COR-L47 (cell line): ENCODE measurements around the gene NADSYN1.

Experiments used
- DNase-seq: peaks from one replicate; lab custom pipeline; 2025; lab: John Stamatoyannopoulos, UW

Gene NADSYN1

GRCh38 chr11:71474141-71474770, 21.3 kb downstream of the NADSYN1 start:
- DNase-seq: peak; percentile 53

DNA sequence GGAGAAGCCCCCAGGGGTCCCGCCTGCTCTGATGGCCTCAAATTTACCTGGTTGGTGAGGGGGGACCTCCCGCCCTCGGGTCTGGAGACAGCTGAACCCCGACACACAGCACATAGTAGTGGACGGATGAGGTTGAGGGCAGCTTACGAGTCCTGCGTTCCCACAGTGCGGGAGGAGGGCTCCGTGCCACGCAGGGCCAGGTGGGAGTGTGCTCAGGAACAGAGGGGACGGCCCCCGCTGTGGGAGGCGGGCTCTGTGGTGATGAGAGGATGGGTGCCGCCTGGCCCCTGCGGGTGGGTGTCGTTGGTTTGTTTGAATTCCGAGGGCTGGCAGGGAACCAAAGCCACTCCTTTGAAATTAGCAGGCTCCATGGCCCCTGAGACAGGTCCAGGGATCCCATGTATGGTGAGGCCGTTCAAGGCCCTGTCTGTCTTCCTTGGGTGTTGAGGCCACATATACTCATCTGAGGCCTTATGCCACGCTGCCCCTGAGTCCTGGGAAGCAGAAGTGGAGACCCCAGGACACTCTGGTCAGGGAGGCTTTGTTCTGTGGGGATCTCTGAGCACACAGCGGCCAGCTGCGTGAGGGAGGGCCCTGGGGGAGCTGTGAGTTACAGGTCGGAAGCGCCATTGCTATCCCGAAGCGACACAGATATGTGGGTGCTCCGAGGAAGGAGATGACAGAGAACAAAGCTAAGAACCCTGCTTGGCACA, 21.9 kb downstream of the NADSYN1 start:
- DNase-seq: peak; percentile 95

- DNase-seq: no peak
These were observed 23.0 kb downstream of the NADSYN1 start for GRCh38 chr11:71476031-71476430.

DNA sequence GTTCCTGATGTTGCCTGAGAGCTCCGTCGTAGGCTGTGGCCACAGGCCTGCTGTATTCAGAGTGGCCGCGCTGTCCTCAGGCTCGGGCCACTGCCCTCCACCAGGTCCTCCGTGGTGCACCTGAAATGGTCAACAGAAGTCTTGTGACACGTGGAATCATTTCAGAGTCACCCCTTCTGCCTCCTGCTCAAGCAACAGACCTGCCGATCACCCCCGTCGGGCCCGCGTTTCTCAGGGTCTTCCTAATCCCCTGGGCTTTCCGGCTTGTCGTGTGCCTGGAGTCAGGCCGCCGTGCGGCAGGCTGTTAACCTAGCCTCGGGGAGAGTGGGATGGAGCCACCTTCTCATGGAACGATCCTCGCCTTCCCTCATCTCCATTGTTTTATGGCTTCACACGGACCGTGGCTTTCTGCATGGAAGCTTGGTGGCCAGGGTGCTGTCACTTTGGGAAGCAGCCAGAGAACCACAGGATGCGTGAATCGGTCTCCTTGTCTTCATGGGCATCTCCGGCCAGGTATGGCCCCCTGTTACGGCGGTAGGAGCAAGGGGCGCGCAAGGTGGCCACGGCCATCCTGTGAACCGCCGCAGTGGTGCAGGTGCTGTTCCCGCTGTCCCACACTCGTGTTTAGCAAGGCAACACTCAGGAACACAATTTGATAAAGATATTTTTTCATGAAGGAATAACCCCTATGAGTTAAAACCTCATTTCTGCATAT, 24.1 kb downstream of the NADSYN1 start:
- DNase-seq: no peak

- DNase-seq: no peak
These were observed 24.9 kb downstream of the NADSYN1 start for GRCh38 chr11:71477641-71478527.

DNA sequence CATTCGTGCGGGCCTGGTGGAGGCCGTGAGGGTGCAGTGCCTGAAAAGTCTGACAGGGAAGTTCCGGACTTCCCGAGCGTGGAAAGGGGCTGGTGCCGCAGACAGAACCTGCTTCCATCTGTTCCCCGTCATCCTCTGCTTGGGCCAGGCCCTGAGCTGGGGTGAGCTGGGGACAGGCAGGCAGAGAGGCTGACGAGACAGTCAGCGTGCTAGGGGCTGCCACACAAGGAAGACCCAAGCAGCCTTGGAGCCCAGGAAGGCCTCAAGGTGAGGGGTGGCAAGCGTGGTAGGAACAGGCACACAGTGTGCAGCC, 25.5 kb downstream of the NADSYN1 start:
- DNase-seq: no peak

- DNase-seq: no peak
These were observed 28.3 kb downstream of the NADSYN1 start for GRCh38 chr11:71481101-71481960.

GRCh38 chr11:71482216-71482615, 29.2 kb downstream of the NADSYN1 start:
- no peak for DNase-seq

- DNase-seq: no peak
These were observed 29.9 kb downstream of the NADSYN1 start for GRCh38 chr11:71482746-71483364.

DNA sequence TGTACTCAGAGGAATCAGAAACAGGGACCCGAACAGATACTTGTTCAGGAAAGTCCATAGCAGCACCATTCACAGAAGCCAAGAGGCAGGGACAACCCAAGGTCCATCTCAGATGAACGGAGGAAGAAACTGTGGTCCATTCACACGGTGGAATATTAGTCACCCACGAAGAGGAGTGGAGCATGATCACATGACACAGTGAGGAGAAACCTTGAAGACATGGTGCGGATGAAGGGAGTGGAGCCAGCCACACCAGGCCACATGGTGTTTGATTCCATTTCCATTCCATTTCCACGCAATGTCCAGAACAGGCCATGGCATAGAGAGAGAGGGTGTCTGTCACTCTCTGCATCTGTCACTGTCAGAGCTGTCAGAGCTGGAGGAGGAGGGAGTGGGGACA, 30.7 kb downstream of the NADSYN1 start:
- no peak for DNase-seq

- no peak for DNase-seq
These were observed 31.5 kb downstream of the NADSYN1 start for GRCh38 chr11:71484248-71485062.

DNA sequence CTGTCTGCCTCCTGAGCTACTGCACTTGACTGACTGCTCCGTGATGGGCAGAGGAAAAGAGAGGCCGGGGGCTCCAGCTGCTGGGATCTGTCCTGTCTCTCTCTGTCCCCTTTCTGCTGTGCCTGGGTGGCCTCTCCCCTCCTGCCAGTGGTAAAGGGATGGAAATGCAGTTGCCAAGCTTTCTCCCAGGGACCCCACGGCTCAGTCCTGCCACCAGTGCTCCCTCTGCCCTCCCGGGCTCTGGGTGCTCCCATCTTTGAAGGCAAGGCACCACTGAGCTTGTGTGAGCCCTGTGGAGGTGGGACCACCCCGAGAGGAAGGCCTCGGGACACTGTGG, 32.0 kb downstream of the NADSYN1 start:
- DNase-seq: no peak

DNA sequence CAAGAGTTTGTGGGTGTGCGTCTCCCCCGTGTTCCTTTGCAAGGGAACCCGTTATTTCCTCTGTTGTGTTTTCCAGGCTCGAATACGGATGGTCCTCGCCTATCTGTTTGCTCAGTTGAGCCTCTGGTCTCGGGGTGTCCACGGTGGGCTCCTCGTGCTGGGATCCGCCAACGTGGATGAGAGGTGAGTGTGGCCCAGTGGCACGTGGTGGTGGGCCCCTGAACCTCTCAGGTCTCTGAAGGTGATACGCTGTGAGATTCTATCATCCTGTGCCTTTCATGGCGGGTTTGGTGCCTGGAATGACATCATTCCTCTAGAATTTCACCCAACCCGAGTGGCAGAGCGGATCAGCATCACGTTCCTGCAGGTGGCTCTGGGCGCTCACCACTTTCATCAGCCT, 32.5 kb downstream of the NADSYN1 start:
- no peak for DNase-seq

DNA sequence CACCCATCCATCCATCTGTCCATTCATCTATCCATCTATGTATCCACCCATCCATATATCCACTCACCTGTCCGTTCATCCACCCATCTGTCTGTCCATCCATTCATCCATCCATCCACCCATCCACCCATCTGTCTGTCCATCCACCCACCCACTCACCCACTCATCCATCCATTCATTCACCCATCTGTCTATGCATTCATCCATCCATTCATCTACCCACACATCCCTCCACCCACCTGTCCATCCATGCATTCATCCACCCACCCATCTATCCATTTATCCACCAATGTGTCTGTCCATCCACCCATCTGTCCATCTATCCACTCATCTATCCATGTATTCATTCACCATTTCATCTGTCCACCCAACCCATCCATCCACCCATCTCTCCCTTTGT, 33.3 kb downstream of the NADSYN1 start:
- DNase-seq: no peak

DNA sequence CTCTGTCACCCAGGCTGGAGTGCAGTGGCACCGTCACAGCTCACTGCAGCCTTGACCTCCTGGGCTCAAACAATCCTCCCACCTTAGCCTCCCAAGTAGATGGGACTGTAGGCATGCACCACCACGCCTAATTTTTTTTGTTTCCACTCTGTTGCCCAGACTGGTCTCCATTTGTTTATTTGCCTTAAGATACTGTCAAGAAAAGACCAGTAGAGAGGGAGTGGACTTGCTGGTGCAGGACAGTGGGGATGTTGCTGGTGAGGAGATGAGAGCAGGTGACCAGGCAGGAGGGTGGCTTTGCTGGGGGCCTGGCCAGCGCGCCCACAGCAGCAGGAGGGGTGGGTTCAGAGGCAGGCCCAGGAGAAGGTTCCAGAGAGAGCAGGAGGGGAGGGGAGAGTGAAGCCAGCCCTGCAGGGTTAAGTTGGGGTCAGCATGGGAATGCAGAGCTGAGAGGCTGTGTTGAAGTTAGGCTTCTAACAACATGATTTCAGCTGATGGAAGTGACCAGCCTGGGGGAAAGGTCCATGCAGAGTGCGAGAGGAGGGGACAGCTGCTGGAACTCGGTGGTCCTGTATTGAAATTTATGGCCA, 35.8 kb downstream of the NADSYN1 start:
- no peak for DNase-seq

DNA sequence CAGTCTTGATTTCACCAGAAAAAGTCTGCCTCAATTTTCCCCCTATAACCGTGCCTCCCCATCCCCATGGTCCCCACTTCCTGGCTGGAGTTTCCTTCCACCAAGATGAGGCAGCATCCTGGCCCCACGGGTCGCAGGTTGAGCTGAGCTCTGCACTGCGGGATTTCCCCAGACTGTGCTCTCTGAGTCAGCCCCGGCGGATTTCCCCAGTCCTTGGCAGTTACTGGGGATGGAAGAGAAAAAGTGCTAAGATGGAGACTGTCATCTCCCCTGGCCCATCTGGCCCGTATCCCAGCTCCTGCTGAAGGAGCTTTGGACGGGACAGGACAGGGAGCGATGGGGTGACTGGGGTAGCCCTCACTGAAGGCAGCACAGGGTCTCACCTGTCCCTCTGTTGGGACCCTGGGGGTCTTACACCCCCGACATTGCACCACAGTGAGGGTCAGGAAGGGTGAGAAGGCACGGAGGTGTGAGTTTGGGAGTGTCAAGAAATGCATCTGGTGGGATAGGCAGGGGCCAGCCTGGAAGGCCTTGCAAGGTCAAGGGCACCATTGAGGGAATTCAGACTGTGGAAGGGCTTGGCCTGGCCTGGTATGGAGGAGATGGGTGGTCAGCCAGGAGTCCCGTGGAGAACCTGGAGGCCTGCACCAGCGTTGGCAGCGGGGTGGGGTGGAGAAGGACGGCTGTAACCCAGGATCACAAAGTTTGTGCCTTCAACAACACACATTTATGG, 36.5 kb downstream of the NADSYN1 start:
- no peak for DNase-seq

DNA sequence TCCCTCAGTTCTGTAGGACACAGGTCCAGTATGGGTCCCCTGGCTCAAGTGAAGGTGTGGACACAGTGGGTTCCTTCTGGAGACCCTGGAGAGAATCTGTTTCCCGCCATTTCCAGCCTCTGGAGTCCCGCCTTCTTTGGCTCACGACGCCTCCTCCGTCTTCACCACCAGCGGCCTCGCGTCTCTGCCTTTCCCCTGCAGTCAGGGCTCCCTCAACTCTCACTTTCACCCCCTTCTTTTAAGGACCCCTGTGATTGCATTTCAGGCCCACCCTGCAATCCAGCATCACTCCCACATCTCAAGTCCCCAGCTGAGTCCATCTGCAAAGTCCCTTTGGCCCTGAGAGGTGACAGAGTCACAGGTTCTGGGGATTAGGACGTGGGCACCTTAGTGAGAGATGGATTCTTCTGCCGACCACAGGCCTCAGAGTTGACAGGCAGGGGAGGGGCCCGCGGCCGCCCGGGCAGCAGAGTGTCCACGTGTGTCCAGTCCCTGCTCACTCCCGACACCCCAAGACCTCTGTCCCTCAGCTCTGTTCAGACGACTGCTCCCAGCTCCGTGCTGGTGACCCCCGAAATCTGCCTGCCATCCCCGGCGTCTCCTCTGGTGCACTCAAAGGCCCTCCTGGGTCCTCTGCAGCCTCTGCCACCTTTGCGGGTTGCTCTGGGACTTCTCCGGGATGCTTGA, 37.2 kb downstream of the NADSYN1 start:
- DNase-seq: no peak

GRCh38 chr11:71490731-71491390, 37.9 kb downstream of the NADSYN1 start:
- no peak for DNase-seq
